Stimulated activated naive CD4-positive, alpha-beta T cell (primary cell): Measurements from ENCODE around the gene NOC4L.

Experiments used
- DNase-seq, 6 experiments: peaks; one replicate each; lab custom pipeline; 2025; lab: John Stamatoyannopoulos, UW

Gene NOC4L

GRCh38 chr12:132156573-132157325, 12.5 kb downstream of the NOC4L start:
- DNase-seq = no peak

- DNase-seq = no peak
These were observed 13.6 kb downstream of the NOC4L start for GRCh38 chr12:132157733-132158409.

- DNase-seq = no peak
These were observed 14.7 kb downstream of the NOC4L start for GRCh38 chr12:132158677-132159554.

- no peak for DNase-seq
These were observed 15.3 kb downstream of the NOC4L start for GRCh38 chr12:132159555-132160003.

GRCh38 chr12:132160016-132160415, 15.8 kb downstream of the NOC4L start:
- DNase-seq = no peak

- DNase-seq = no peak
These were observed 16.4 kb downstream of the NOC4L start for GRCh38 chr12:132160601-132161035.

- DNase-seq = no peak
These were observed 17.0 kb downstream of the NOC4L start for GRCh38 chr12:132161036-132161781.

GRCh38 chr12:132161796-132162507, 17.7 kb downstream of the NOC4L start:
- DNase-seq = no peak

- peak in 4 of 6 experiments; percentile 17 to 48 (median 28) for DNase-seq
These were observed 18.3 kb downstream of the NOC4L start for GRCh38 chr12:132162508-132163031.

GRCh38 chr12:132163041-132163910, 19.0 kb downstream of the NOC4L start:
- DNase-seq = no peak

GRCh38 chr12:132163911-132164288, 19.6 kb downstream of the NOC4L start:
- no peak for DNase-seq

- DNase-seq = no peak
These were observed 20.2 kb downstream of the NOC4L start for GRCh38 chr12:132164426-132164825.

- DNase-seq = no peak
These were observed 21.3 kb downstream of the NOC4L start for GRCh38 chr12:132165584-132165983.

- no peak for DNase-seq
These were observed 21.8 kb downstream of the NOC4L start for GRCh38 chr12:132166093-132166492.

- DNase-seq = no peak
These were observed 22.7 kb downstream of the NOC4L start for GRCh38 chr12:132166801-132167591.

- no peak for DNase-seq
These were observed 23.5 kb downstream of the NOC4L start for GRCh38 chr12:132167611-132168310.

- DNase-seq = no peak
These were observed 24.2 kb downstream of the NOC4L start for GRCh38 chr12:132168311-132169031.

GRCh38 chr12:132169376-132169775, 25.1 kb downstream of the NOC4L start:
- DNase-seq = no peak
